ENCODE measurements around the gene SLC12A4. TPM values are rescaled to one million over a fixed set of nuclear protein-coding genes. Genes with fewer than 3 reads are reported as not detected.

Gene SLC12A4
- polyA plus RNA-seq, 2 of the 4 experiments (the other 2 are of a cell fraction) = 18.2 to 33.2 TPM

- peak overlapping the region; percentile 4; the same call in 1 of the 3 replicates for H3K4me3 ChIP-seq
- TF ChIP-seq ZFP36 (IDR thresholded peaks at IDR 0.05; ENCODE audit: borderline replicate concordance, partially characterized antibody) (no peak), ZNF302 (CRISPR knock-in tag; IDR thresholded peaks at IDR 0.05) (no peak), MYC (IDR thresholded peaks at IDR 0.05; ENCODE audit: borderline replicate concordance, low read length) (no peak), HOXB13 (CRISPR knock-in tag; IDR thresholded peaks at IDR 0.05; ENCODE audit: low read depth) (no peak), HMGXB4 (CRISPR knock-in tag; IDR thresholded peaks at IDR 0.05; ENCODE audit: borderline replicate concordance) (no peak), HDAC2 (IDR thresholded peaks at IDR 0.05) (no peak), RAD21 (conservative IDR thresholded peaks at IDR 0.05 in 1 of 2, IDR thresholded peaks at IDR 0.05 in 1 of 2) (no peak), EP300 (IDR thresholded peaks at IDR 0.05) (no peak), EHMT2 (IDR thresholded peaks at IDR 0.05; ENCODE audit: low read depth) (no peak), KDM1A (IDR thresholded peaks at IDR 0.05; ENCODE audit: low read depth) (no peak), HEYL (CRISPR knock-in tag; IDR thresholded peaks at IDR 0.05) (no peak), TP53 (CRISPR knock-in tag; IDR thresholded peaks at IDR 0.05) (no peak), ZC3H11A (IDR thresholded peaks at IDR 0.05) (no peak), HOXA7 (CRISPR knock-in tag; IDR thresholded peaks at IDR 0.05) (no peak)
- TF ChIP-seq, protein P1, sequence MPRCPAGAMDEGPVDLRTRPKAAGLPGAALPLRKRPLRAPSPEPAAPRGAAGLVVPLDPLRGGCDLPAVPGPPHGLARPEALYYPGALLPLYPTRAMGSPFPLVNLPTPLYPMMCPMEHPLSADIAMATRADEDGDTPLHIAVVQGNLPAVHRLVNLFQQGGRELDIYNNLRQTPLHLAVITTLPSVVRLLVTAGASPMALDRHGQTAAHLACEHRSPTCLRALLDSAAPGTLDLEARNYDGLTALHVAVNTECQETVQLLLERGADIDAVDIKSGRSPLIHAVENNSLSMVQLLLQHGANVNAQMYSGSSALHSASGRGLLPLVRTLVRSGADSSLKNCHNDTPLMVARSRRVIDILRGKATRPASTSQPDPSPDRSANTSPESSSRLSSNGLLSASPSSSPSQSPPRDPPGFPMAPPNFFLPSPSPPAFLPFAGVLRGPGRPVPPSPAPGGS (IDR thresholded peaks at IDR 0.05) = no peak
- TF ChIP-seq, protein P2, sequence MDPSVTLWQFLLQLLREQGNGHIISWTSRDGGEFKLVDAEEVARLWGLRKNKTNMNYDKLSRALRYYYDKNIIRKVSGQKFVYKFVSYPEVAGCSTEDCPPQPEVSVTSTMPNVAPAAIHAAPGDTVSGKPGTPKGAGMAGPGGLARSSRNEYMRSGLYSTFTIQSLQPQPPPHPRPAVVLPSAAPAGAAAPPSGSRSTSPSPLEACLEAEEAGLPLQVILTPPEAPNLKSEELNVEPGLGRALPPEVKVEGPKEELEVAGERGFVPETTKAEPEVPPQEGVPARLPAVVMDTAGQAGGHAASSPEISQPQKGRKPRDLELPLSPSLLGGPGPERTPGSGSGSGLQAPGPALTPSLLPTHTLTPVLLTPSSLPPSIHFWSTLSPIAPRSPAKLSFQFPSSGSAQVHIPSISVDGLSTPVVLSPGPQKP (IDR thresholded peaks at IDR 0.05; ENCODE audit: low read depth, low read length) = no peak
- TF ChIP-seq, protein P3, sequence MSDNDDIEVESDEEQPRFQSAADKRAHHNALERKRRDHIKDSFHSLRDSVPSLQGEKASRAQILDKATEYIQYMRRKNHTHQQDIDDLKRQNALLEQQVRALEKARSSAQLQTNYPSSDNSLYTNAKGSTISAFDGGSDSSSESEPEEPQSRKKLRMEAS (IDR thresholded peaks at IDR 0.05) = no peak
- ATAC-seq (no peak), FAIRE-seq (no peak), DNase-seq (ENCODE audit: low read depth in 1 of 2, low spot score in 1 of 2) (no peak)
- no peaks in the 10 kb centered on the region for H3K9me3 ChIP-seq
- H3K4me2 ChIP-seq = peak overlapping the region; percentile 89
- 85% methylated on average over 11 of the region's 11 CpGs for WGBS (ENCODE audit: missing lambda C conversion rate)
- H3K4me1 ChIP-seq = peaks cover 25% of the 10 kb centered on the region
- H3K27ac ChIP-seq = peak overlapping the region; percentile 58 to 95
- ChIA-PET CTCF (interaction anchor here (0.7 to 1.6 kb wide), 8 partner anchors 11 to 150 kb away, joined by 3 to 11 read pairs (median 4); partner anchors contain the start of genes CTRL and PSMB10), POLR2A (no interaction called here)
Observed at GRCh38 chr16:67965668-67966548, 2.5 kb downstream of the SLC12A4 start.

- no peak for ATAC-seq
- no peak overlapping the region for H3K27ac ChIP-seq
- FAIRE-seq = no peak
- TF ChIP-seq JUNB (IDR thresholded peaks at IDR 0.05) (no peak), CHD2 (IDR thresholded peaks at IDR 0.05; ENCODE audit: low read length, partially characterized antibody) (no peak)
- H3K4me2 ChIP-seq = no peak overlapping the region
- DNase-seq (ENCODE audit: low read depth in 1 of 2, low spot score in 1 of 2) = no peak
- H3K9me3 ChIP-seq = no peaks in the 10 kb centered on the region
- 88% methylated on average over 6 of the region's 6 CpGs for WGBS (ENCODE audit: missing lambda C conversion rate)
- POLR2A ChIA-PET = no interaction called here
- CTCF ChIA-PET = interaction anchor here (1.2 to 1.3 kb wide), 2 partner anchors 22 to 148 kb away, joined by 4 to 5 read pairs; no protein-coding TSS in a partner anchor
- peaks cover 25% of the 10 kb centered on the region for H3K4me1 ChIP-seq
- H3K4me3 ChIP-seq = no peak overlapping the region
Observed at GRCh38 chr16:67964477-67965131, 3.8 kb downstream of the SLC12A4 start.

Measured in A549 (cell line).